HEK293 (cell line): ENCODE measurements around the gene OXSM.
A peak's percentile ranks its signal among the peaks of the same experiment; 100 is the strongest.

Experiments
- CTCF ChIA-PET: fragments of 350-600 bp; formaldehyde crosslinking; extraction: SDS; loops from one replicate; lab custom pipeline; 2021; ENCODE audit warnings: antibody characterized with exemption; lab: Yijun Ruan, JAX
- POLR2A ChIA-PET: fragments of 300-600 bp; formaldehyde crosslinking; extraction: SDS; loops from one replicate; lab custom pipeline; 2020; ENCODE audit warnings: antibody characterized with exemption, inconsistent platforms; lab: Yijun Ruan, JAX
- H3K27ac ChIP-seq: fragments of 200-500 bp; sonication (Bioruptor generic); 2 replicates; pipeline ENCODE4 v1.5.1; 2014; ENCODE audit warnings: low read depth, low read length, control low read depth, inconsistent platforms; ENCODE audit errors: extremely low read depth
- H3K36me3 ChIP-seq, 2 experiments: fragments of 200-500 bp in 1 of 2; sonication (Bioruptor generic) in 1 of 2; 1 replicate in 1 of 2; 2 replicates in 1 of 2; pipeline ENCODE4 v1.5.1; 2014 to 2017; ENCODE audit warnings: inconsistent platforms in 2 of 2, low read length in 2 of 2; ENCODE audit not compliant: control insufficient read depth in 2 of 2, insufficient read depth in 1 of 2
- H3K4me1 ChIP-seq: fragments of 200-500 bp; sonication (Bioruptor generic); 2 replicates; pipeline ENCODE4 v1.5.1; 2014; ENCODE audit warnings: mild to moderate bottlenecking, low read length, inconsistent platforms; ENCODE audit not compliant: control insufficient read depth, insufficient read depth
- H3K4me3 ChIP-seq: 2 replicates; pipeline ENCODE4 v1.5.1; 2011; ENCODE audit warnings: low read depth, mild to moderate bottlenecking, control low read depth, low read length, moderate library complexity
- H3K9me3 ChIP-seq: fragments of 200-500 bp; sonication (Bioruptor generic); 2 replicates; pipeline ENCODE4 v1.5.1; 2014; ENCODE audit warnings: low read depth, low read length, inconsistent platforms; ENCODE audit not compliant: control insufficient read depth, insufficient read depth
- GLI4 ChIP-seq: fragments of 450-650 bp; formaldehyde crosslinking; IDR thresholded peaks from 2 replicates; pipeline ENCODE4 v1.5.1; 2016; ENCODE audit warnings: missing biosample characterization, missing genetic modification characterization
- KLF9 ChIP-seq: fragments of 450-650 bp; formaldehyde crosslinking; IDR thresholded peaks from 2 replicates; pipeline ENCODE4 v1.5.1; 2016; ENCODE audit warnings: missing biosample characterization, missing genetic modification characterization, low read depth
- OSR2 ChIP-seq: fragments of 450-650 bp; formaldehyde crosslinking; IDR thresholded peaks from 2 replicates; pipeline ENCODE4 v1.5.1; 2016; ENCODE audit warnings: missing biosample characterization, missing genetic modification characterization
- OVOL3 ChIP-seq: fragments of 450-650 bp; formaldehyde crosslinking; IDR thresholded peaks from 2 replicates; pipeline ENCODE4 v1.5.1; 2016; ENCODE audit warnings: missing biosample characterization, missing genetic modification characterization
- PRDM4 ChIP-seq: fragments of 450-650 bp; formaldehyde crosslinking; IDR thresholded peaks from 2 replicates; pipeline ENCODE4 v1.5.1; 2017; ENCODE audit warnings: missing biosample characterization, missing genetic modification characterization
- SP2 ChIP-seq: fragments of 450-650 bp; formaldehyde crosslinking; IDR thresholded peaks from 2 replicates; pipeline ENCODE4 v1.5.1; 2016; ENCODE audit warnings: missing biosample characterization, missing genetic modification characterization
- ZBTB20 ChIP-seq: fragments of 450-650 bp; formaldehyde crosslinking; IDR thresholded peaks from 2 replicates; pipeline ENCODE4 v1.5.1; 2016; ENCODE audit warnings: missing biosample characterization, missing genetic modification characterization
- ZBTB48 ChIP-seq: fragments of 450-650 bp; formaldehyde crosslinking; IDR thresholded peaks from 2 replicates; pipeline ENCODE4 v1.5.1; 2016; ENCODE audit warnings: missing biosample characterization, missing genetic modification characterization
- ZBTB7A ChIP-seq: fragments of 450-650 bp; formaldehyde crosslinking; IDR thresholded peaks from 2 replicates; pipeline ENCODE4 v1.5.1; 2016; ENCODE audit warnings: low read depth, missing biosample characterization, missing genetic modification characterization
- ZEB2 ChIP-seq: fragments of 450-650 bp; formaldehyde crosslinking; IDR thresholded peaks from 2 replicates; pipeline ENCODE4 v1.5.1; 2016; ENCODE audit warnings: missing biosample characterization, missing genetic modification characterization
- ZFP3 ChIP-seq: fragments of 450-650 bp; formaldehyde crosslinking; IDR thresholded peaks from 2 replicates; pipeline ENCODE4 v1.5.1; 2016; ENCODE audit warnings: low read depth, missing biosample characterization, missing genetic modification characterization
- ZNF10 ChIP-seq: fragments of 450-650 bp; formaldehyde crosslinking; IDR thresholded peaks from 2 replicates; pipeline ENCODE4 v1.5.1; 2017; ENCODE audit warnings: missing biosample characterization, missing genetic modification characterization
- ZNF112 ChIP-seq: fragments of 450-650 bp; formaldehyde crosslinking; IDR thresholded peaks from 2 replicates; pipeline ENCODE4 v1.5.0; 2017; ENCODE audit warnings: missing biosample characterization, missing genetic modification characterization
- ZNF174 ChIP-seq: fragments of 450-650 bp; formaldehyde crosslinking; IDR thresholded peaks from 2 replicates; pipeline ENCODE4 v1.5.0; 2017; ENCODE audit warnings: missing biosample characterization, mild to moderate bottlenecking, missing genetic modification characterization
- ZNF18 ChIP-seq: fragments of 450-650 bp; formaldehyde crosslinking; IDR thresholded peaks from 2 replicates; pipeline ENCODE4 v1.5.1; 2016; ENCODE audit warnings: missing biosample characterization, missing genetic modification characterization
- ZNF248 ChIP-seq: fragments of 450-650 bp; formaldehyde crosslinking; IDR thresholded peaks from 2 replicates; pipeline ENCODE4 v1.5.1; 2017; ENCODE audit warnings: missing biosample characterization, missing genetic modification characterization
- ZNF341 ChIP-seq: fragments of 450-650 bp; formaldehyde crosslinking; IDR thresholded peaks from 2 replicates; pipeline ENCODE4; 2016; ENCODE audit warnings: low read depth, missing biosample characterization, missing genetic modification characterization
- ZNF404 ChIP-seq: fragments of 450-650 bp; formaldehyde crosslinking; IDR thresholded peaks from 2 replicates; pipeline ENCODE4 v1.5.1; 2017; ENCODE audit warnings: missing biosample characterization, missing genetic modification characterization
- ZNF416 ChIP-seq: fragments of 450-650 bp; formaldehyde crosslinking; IDR thresholded peaks from 2 replicates; pipeline ENCODE4 v1.5.1; 2016; ENCODE audit warnings: missing biosample characterization, missing genetic modification characterization
- ZNF561 ChIP-seq: fragments of 450-650 bp; IDR thresholded peaks from 2 replicates; pipeline ENCODE4 v1.5.1; 2018; ENCODE audit warnings: missing biosample characterization, missing genetic modification characterization, borderline replicate concordance
- ZNF571 ChIP-seq: fragments of 450-650 bp; formaldehyde crosslinking; IDR thresholded peaks from 2 replicates; pipeline ENCODE4 v1.5.0; 2017; ENCODE audit warnings: missing biosample characterization, missing genetic modification characterization
- ZNF600 ChIP-seq: fragments of 450-650 bp; formaldehyde crosslinking; IDR thresholded peaks from 2 replicates; pipeline ENCODE4 v1.5.1; 2016; ENCODE audit warnings: missing biosample characterization, missing genetic modification characterization
- ZNF626 ChIP-seq: fragments of 450-650 bp; sonication (Bioruptor Pico); formaldehyde crosslinking; IDR thresholded peaks from 2 replicates; pipeline ENCODE4 v1.5.1; 2018; ENCODE audit warnings: missing biosample characterization, missing genetic modification characterization, inconsistent platforms
- ZNF692 ChIP-seq: fragments of 450-650 bp; formaldehyde crosslinking; IDR thresholded peaks from 2 replicates; pipeline ENCODE4 v1.5.1; 2016; ENCODE audit warnings: missing biosample characterization, missing genetic modification characterization
- ZNF701 ChIP-seq: fragments of 450-650 bp; formaldehyde crosslinking; IDR thresholded peaks from 2 replicates; pipeline ENCODE4 v1.5.1; 2016; ENCODE audit warnings: missing biosample characterization, missing genetic modification characterization
- ZNF777 ChIP-seq: fragments of 450-650 bp; formaldehyde crosslinking; IDR thresholded peaks from 2 replicates; pipeline ENCODE4 v1.5.1; 2017; ENCODE audit warnings: missing biosample characterization, missing genetic modification characterization, borderline replicate concordance
- ZNF837 ChIP-seq: fragments of 450-650 bp; formaldehyde crosslinking; IDR thresholded peaks from 2 replicates; pipeline ENCODE4 v1.5.1; 2016; ENCODE audit warnings: missing biosample characterization, missing genetic modification characterization

Gene OXSM

GRCh38 chr3:25782938-25783660 lies 6.8 kb upstream of the OXSM start, which contains the start of gene NGLY1:
Gene NGLY1 (minus strand): TSS chr3:25783443. CDS start chr3:25783390, 53 bp downstream.
- POLR2A ChIA-PET: interaction anchor here (0.6 to 1.5 kb wide), 8 partner anchors 25 to 135 kb away, joined by 3 to 8 read pairs (median 4); no protein-coding TSS in a partner anchor
- Histone ChIP-seq H3K27ac (peak within 1 kb of the TSS; percentile 36; the same call in 1 of the 2 replicates), H3K9me3 (no peaks in the 10 kb centered on the region), H3K36me3 (peaks cover 0 to 2% of the 10 kb centered on the region in 2 experiments; a peak in 1 of 3 replicates), H3K4me3 (peak within 1 kb of the TSS; percentile 80), H3K4me1 (no peaks in the 10 kb centered on the region)
- CTCF ChIA-PET: interaction anchor here (0.5 to 0.7 kb wide), 2 partner anchors 47 to 54 kb away, joined by 3 to 4 read pairs; no protein-coding TSS in a partner anchor
- TF ChIP-seq ZNF571 (tag by site-specific recombination) (no peak), ZNF18 (no peak), ZNF600 (tag by site-specific recombination) (peak; percentile 73), ZBTB48 (peak; percentile 64), ZNF174 (no peak), ZBTB20 (tag by site-specific recombination) (peak; percentile 49), ZNF416 (tag by site-specific recombination) (no peak), ZBTB7A (tag by site-specific recombination) (no peak), ZNF626 (tag by site-specific recombination) (no peak), GLI4 (tag by site-specific recombination) (no peak), ZNF248 (tag by site-specific recombination) (no peak), KLF9 (tag by site-specific recombination) (0 out of 2 replicates have a peak, but pooled peaks have one; percentile 17), ZNF341 (tag by site-specific recombination) (no peak; the same call in 1 of the 2 replicates), SP2 (tag by site-specific recombination) (peak; percentile 60), ZNF10 (tag by site-specific recombination) (peak; percentile 56; the same call in 1 of the 2 replicates), PRDM4 (tag by site-specific recombination) (no peak), OSR2 (tag by site-specific recombination) (peak; percentile 5; the same call in 1 of the 2 replicates), ZNF777 (tag by site-specific recombination) (peak; percentile 42; the same call in 1 of the 2 replicates), ZFP3 (tag by site-specific recombination) (peak; percentile 66), ZEB2 (tag by site-specific recombination) (0 out of 2 replicates have a peak, but pooled peaks have one; percentile 20), ZNF112 (no peak), ZNF837 (tag by site-specific recombination) (no peak), ZNF404 (tag by site-specific recombination) (no peak), ZNF692 (no peak; the same call in 1 of the 2 replicates), ZNF701 (tag by site-specific recombination) (no peak), OVOL3 (tag by site-specific recombination) (no peak), ZNF561 (tag by site-specific recombination) (0 out of 2 replicates have a peak, but pooled peaks have one; percentile 30)
